GM10847 (cell line): Measurements from ENCODE around the gene TGFBR3L.

Experiments
- POLR2A ChIP-seq: IDR thresholded peaks from 2 replicates; pipeline ENCODE4 v1.6.1; 2011; ENCODE audit not compliant: insufficient read length; ENCODE audit errors: extremely low read depth

Gene TGFBR3L

GRCh38 chr19:7940841-7941240 lies 26.2 kb downstream of the TGFBR3L start:
- TF ChIP-seq POLR2A = no peak

- no peak for TF ChIP-seq POLR2A
Measured at GRCh38 chr19:7941895-7942596, 27.4 kb downstream of the TGFBR3L start.

GRCh38 chr19:7942981-7943443 lies 28.4 kb downstream of the TGFBR3L start:
- TF ChIP-seq POLR2A = no peak

GRCh38 chr19:7943444-7944176 lies 29.0 kb downstream of the TGFBR3L start, which contains the start of gene TIMM44:
Gene TIMM44, minus strand, starts transcription at chr19:7943666. Its CDS starts 15 bp downstream, at chr19:7943651.
- peak; percentile 82 for TF ChIP-seq POLR2A

- no peak for TF ChIP-seq POLR2A
Measured at GRCh38 chr19:7944177-7944761, 29.6 kb downstream of the TGFBR3L start.

- no peak for TF ChIP-seq POLR2A
Measured at GRCh38 chr19:7947939-7948338, 33.3 kb downstream of the TGFBR3L start.

- no peak for TF ChIP-seq POLR2A
Measured at GRCh38 chr19:7953060-7953459, 38.4 kb downstream of the TGFBR3L start.

GRCh38 chr19:7953576-7953975 lies 38.9 kb downstream of the TGFBR3L start:
- TF ChIP-seq POLR2A = no peak

- TF ChIP-seq POLR2A = no peak
Measured at GRCh38 chr19:7955696-7956095, 41.1 kb downstream of the TGFBR3L start.

- TF ChIP-seq POLR2A = no peak
Measured at GRCh38 chr19:7959211-7959610, 44.6 kb downstream of the TGFBR3L start.

- TF ChIP-seq POLR2A = no peak
Measured at GRCh38 chr19:7961920-7962626, 47.4 kb downstream of the TGFBR3L start.

- TF ChIP-seq POLR2A = no peak
Measured at GRCh38 chr19:7962644-7963268, 48.1 kb downstream of the TGFBR3L start.

GRCh38 chr19:7963566-7963965 lies 48.9 kb downstream of the TGFBR3L start:
- no peak for TF ChIP-seq POLR2A

GRCh38 chr19:7965259-7965841 lies 50.7 kb downstream of the TGFBR3L start:
- no peak for TF ChIP-seq POLR2A
